MCF 10A (cell line): ENCODE measurements around the gene ADAMTSL1. TPM values are rescaled to one million over a fixed set of nuclear protein-coding genes. Genes with fewer than 3 reads are reported as not detected.

ENCODE experiments used
- BruUV-seq: library from RNA; stranded (reverse); fragments of 400-500 nt; replicated peaks from 2 replicates; lab custom pipeline; 2021; lab: Mats Ljungman, UMichigan
- CTCF ChIA-PET: fragments of 300-600 bp; sonication (Branson Sonifier 250); formaldehyde crosslinking; extraction: SDS; loops from one replicate; lab custom pipeline; 2021; ENCODE audit warnings: antibody characterized with exemption, inconsistent platforms; lab: Yijun Ruan, JAX
- POLR2A ChIA-PET: fragments of 300-600, 350-650 bp; sonication (Branson Sonifier 250); formaldehyde crosslinking; extraction: SDS; loops from one replicate; lab custom pipeline; 2020; ENCODE audit warnings: antibody characterized with exemption, inconsistent platforms; lab: Yijun Ruan, JAX
- DNase-seq: peaks from one replicate; pipeline ENCODE4 v3.0.0-alpha.2; 2018; ENCODE audit not compliant: unreplicated experiment
- H3K27ac Mint-ChIP-seq: one replicate; pipeline ENCODE4 v1.8.0; 2022; ENCODE audit warnings: mild to moderate bottlenecking, low read depth, mixed read lengths; ENCODE audit not compliant: unreplicated experiment
- H3K27me3 Mint-ChIP-seq: one replicate; pipeline ENCODE4 v1.8.0; 2022; ENCODE audit warnings: mixed read lengths; ENCODE audit not compliant: insufficient read depth, unreplicated experiment
- H3K36me3 Mint-ChIP-seq: one replicate; pipeline ENCODE4 v1.8.0; 2022; ENCODE audit warnings: mild to moderate bottlenecking, moderate library complexity, mixed read lengths; ENCODE audit not compliant: insufficient read depth, unreplicated experiment
- H3K4me1 Mint-ChIP-seq: one replicate; pipeline ENCODE4 v1.8.0; 2022; ENCODE audit warnings: mixed read lengths; ENCODE audit not compliant: insufficient read depth, unreplicated experiment
- H3K4me3 Mint-ChIP-seq: one replicate; pipeline ENCODE4 v1.8.0; 2022; ENCODE audit warnings: mild to moderate bottlenecking, moderate library complexity, mixed read lengths; ENCODE audit not compliant: unreplicated experiment
- H3K9me3 Mint-ChIP-seq: one replicate; pipeline ENCODE4 v1.8.0; 2022; ENCODE audit warnings: mixed read lengths; ENCODE audit not compliant: unreplicated experiment
- CTCF ChIP-seq: fragments of 200-600 bp; IDR thresholded peaks from one replicate; pipeline ENCODE4 v1.8.0; 2022; ENCODE audit warnings: antibody characterized with exemption, mild to moderate bottlenecking; ENCODE audit not compliant: unreplicated experiment
- intact Hi-C: fragments of 100-400 bp; cut with micrococcal nuclease; formaldehyde crosslinking; loops from 2 replicates; pipeline ENCODE4 v1.14.1; 2022
- total RNA-seq: library from RNA; stranded (reverse); gene quantifications from 2 replicates; pipeline ENCODE4 v1.2.3, GENCODE V29; 2022

The ADAMTSL1 gene
- total RNA-seq, 1 experiment from 2014 or later: not detected

- CTCF ChIA-PET: interaction anchor here (0.6 kb wide), 1 partner anchor 35 kb away, joined by 3 read pairs; no protein-coding TSS in a partner anchor
These were observed 226.8 kb downstream of the ADAMTSL1 start for GRCh38 chr9:18700714-18701113.

GRCh38 chr9:18703151-18703900 is 229.4 kb downstream of the ADAMTSL1 start:
- no peaks in the 10 kb centered on the region for H3K9me3 Mint-ChIP-seq
- intact Hi-C loops: no loop called here
- no peaks in the 10 kb centered on the region for H3K27me3 Mint-ChIP-seq
- ChIA-PET CTCF (interaction anchor here (0.7 kb wide), 1 partner anchor 1570 kb away, joined by 5 read pairs; no protein-coding TSS in a partner anchor), POLR2A (interaction anchor here (1.3 kb wide), 1 partner anchor 16 kb away, joined by 4 read pairs; no protein-coding TSS in a partner anchor)
- H3K4me3 Mint-ChIP-seq: no peak overlapping the region
- TF ChIP-seq CTCF: no peak
- no peak overlapping the region for H3K27ac Mint-ChIP-seq
- no peaks in the 10 kb centered on the region for H3K4me1 Mint-ChIP-seq
- BruUV-seq: no TSS peak
- H3K36me3 Mint-ChIP-seq: no peaks in the 10 kb centered on the region
- no peak for DNase-seq

More at GRCh38 chr9:18700714-18701113, 226.8 kb downstream of the ADAMTSL1 start:
- Mint-ChIP-seq H3K27me3 (no peaks in the 10 kb centered on the region), H3K36me3 (no peaks in the 10 kb centered on the region), H3K27ac (no peak overlapping the region), H3K9me3 (peaks cover 8% of the 10 kb centered on the region), H3K4me1 (no peaks in the 10 kb centered on the region), H3K4me3 (no peak overlapping the region)
- no TSS peak for BruUV-seq
- DNase-seq: no peak
- POLR2A ChIA-PET: no interaction called here
- no peak for TF ChIP-seq CTCF
- intact Hi-C loops: no loop called here

DNA sequence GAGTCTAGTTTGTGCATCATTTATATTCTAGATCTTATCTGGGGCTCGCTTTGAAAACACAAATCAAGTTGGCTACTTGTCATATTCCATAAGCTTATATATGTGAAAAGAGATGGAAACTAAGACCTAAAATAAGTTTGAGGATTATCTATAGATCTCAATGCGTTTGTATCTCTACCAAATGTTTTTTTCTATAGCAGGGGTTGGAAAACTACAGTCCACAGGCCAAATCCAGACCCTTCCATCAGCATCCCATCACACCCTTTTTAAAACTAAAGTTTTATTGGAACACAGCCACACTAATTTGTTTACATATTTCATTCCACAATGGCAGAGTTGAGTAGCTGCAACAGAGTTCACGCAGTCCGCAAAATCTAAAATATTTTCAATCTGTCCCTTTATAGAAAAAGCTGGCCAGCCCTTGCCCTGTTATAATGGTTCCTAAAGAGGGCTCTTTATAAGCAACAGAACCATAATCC is 230.0 kb downstream of the ADAMTSL1 start:
- CTCF ChIA-PET: interaction anchor here (0.7 kb wide), 1 partner anchor 1569 kb away, joined by 5 read pairs; no protein-coding TSS in a partner anchor
- no peaks in the 10 kb centered on the region for H3K36me3 Mint-ChIP-seq
- H3K4me1 Mint-ChIP-seq: no peaks in the 10 kb centered on the region
- intact Hi-C loops: no loop called here
- DNase-seq: no peak
- H3K27ac Mint-ChIP-seq: no peak overlapping the region
- no peaks in the 10 kb centered on the region for H3K27me3 Mint-ChIP-seq
- no peak overlapping the region for H3K4me3 Mint-ChIP-seq
- POLR2A ChIA-PET: interaction anchor here (1.3 kb wide), 1 partner anchor 16 kb away, joined by 4 read pairs; no protein-coding TSS in a partner anchor
- TF ChIP-seq CTCF: no peak
- no peaks in the 10 kb centered on the region for H3K9me3 Mint-ChIP-seq
- no TSS peak for BruUV-seq

- Mint-ChIP-seq H3K9me3 (no peaks in the 10 kb centered on the region), H3K4me1 (no peaks in the 10 kb centered on the region), H3K36me3 (no peaks in the 10 kb centered on the region), H3K4me3 (no peak overlapping the region), H3K27me3 (no peaks in the 10 kb centered on the region), H3K27ac (no peak overlapping the region)
- CTCF ChIA-PET: interaction anchor here (1.1 to 1.6 kb wide), 2 partner anchors 21 to 451 kb away, joined by 3 read pairs; no protein-coding TSS in a partner anchor
- no TSS peak for BruUV-seq
- POLR2A ChIA-PET: interaction anchor here (0.8 kb wide), 1 partner anchor 73 kb away, joined by 3 read pairs; no protein-coding TSS in a partner anchor
- no peak for TF ChIP-seq CTCF
- intact Hi-C loops: no loop called here
- no peak for DNase-seq
These were observed 231.9 kb downstream of the ADAMTSL1 start for GRCh38 chr9:18705796-18706392.
